ENCODE measurements around the gene MGAT5B. TPM values are rescaled to one million over a fixed set of nuclear protein-coding genes. Genes with fewer than 3 reads are reported as not detected.
"Not testable (repeated sequence)": the region's sequence is repeated elsewhere in the genome, so short reads cannot be mapped to it uniquely, and the experiment has no call there.

MGAT5B gene
- total RNA-seq, 1 donor from 2014 or later: 1.4 TPM

DNA sequence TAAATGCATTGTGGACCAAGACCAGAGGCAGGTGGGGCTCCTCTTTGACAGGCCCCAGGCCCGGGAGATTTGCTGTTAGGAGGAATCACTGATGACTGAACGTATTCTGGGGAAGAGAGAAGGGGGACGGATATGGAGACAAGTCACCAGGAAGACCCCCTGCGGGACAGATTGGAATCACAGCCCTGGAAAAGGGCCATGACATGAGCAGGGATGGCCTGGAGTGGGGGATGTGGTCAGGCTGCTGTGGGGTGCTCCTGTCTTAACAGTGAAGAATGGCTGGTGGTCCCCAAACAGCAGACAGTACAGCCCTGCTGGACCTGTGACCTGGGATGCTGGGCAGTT is 23.7 kb upstream of the MGAT5B start:
- DNase-seq (ENCODE audit: low spot score) (no peak), ATAC-seq (no peak)
- intact Hi-C loops (cut with DNase I): no loop called here

- DNase-seq (ENCODE audit: low spot score) (no peak), ATAC-seq (no peak)
- intact Hi-C loops (cut with DNase I): no loop called here
These were observed 23.4 kb upstream of the MGAT5B start for GRCh38 chr17:76844846-76845245.

DNA sequence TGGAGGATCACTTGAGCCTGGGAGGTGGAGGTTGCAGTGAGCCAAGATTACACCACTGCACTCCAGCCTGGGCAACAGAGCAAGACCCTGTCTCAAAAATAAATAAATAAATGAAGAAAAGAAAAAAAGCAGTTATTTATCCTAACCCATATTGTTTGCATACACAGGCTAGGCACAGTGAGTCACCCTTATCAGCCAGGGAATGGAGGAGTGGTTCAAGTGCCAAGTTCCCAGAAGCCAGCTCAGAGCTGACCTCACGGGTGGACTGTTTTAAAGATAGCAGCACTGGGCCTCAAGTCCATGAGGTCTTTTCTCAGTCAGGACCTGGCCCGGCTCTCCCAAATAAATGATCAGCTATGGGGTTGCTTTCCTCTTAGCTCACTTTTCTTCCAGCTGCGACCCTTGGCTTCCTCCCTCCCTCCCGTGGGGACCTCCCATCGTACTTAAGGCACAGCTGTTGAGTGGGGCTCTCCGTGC is 22.6 kb upstream of the MGAT5B start:
- DNase-seq (ENCODE audit: low spot score): no peak
- ATAC-seq: no peak
- intact Hi-C loops (cut with DNase I): no loop called here

- intact Hi-C loops (cut with DNase I): no loop called here
- ATAC-seq: no peak
- DNase-seq (ENCODE audit: low spot score): no peak
These were observed 21.2 kb upstream of the MGAT5B start for GRCh38 chr17:76847031-76847430.

- DNase-seq (ENCODE audit: low spot score) (no peak), ATAC-seq (no peak)
- intact Hi-C loops (cut with DNase I): no loop called here
These were observed 19.5 kb upstream of the MGAT5B start for GRCh38 chr17:76848670-76849069.

DNA sequence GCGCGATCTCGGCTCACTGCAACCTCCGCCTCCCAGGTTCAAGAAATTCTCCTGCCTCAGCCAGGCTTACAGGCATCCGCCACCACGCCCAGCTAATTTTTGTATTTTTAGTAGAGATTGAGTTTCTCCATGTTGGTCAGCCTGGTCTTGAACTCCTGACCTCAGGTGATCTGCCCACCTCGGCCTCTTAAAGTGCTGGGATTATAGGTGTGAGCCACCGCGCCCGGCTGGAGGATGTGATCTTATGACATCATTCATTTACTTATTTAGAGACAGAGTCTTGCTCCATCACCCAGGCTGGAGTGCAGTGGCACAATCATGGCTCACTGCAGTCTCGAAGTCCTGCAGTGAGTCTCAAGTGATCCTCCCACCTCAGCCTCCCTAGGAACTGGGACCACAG is 19.0 kb upstream of the MGAT5B start:
- intact Hi-C loops (cut with DNase I); ATAC-seq; DNase-seq (ENCODE audit: low spot score): not testable (repeated sequence)

- DNase-seq (ENCODE audit: low spot score) (no peak), ATAC-seq (no peak)
- intact Hi-C loops (cut with DNase I): no loop called here
These were observed 15.4 kb upstream of the MGAT5B start for GRCh38 chr17:76852843-76853242.

GRCh38 chr17:76855105-76855504 is 13.1 kb upstream of the MGAT5B start:
- ATAC-seq (no peak), DNase-seq (ENCODE audit: low spot score) (no peak)
- intact Hi-C loops (cut with DNase I): no loop called here

DNA sequence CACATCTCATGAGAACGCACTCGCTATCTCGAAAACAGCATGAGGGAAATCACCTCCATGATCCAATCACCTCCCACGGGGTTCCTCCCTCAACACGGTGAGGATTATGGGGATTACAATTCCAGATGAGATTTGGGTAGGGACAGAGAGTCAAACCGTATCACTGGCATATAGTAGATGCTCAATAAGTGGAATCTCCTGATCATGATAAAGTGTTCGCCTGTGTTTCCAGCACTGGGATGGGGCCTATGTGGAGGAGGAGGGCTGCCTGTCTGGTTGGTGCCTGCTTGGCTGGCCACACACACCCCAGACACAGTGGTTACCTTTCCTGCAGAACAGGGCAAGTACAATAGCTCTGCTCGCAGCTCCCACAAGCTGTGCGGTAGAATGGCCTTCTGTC is 6.1 kb upstream of the MGAT5B start:
- no peak for ATAC-seq
- no peak for DNase-seq (ENCODE audit: low spot score)
- intact Hi-C loops (cut with DNase I): loop anchor here (10.0 kb wide), 1 partner anchor 383 kb away; no protein-coding TSS in a partner anchor

- DNase-seq (ENCODE audit: low spot score): no peak
- intact Hi-C loops (cut with DNase I): loop anchor here (10.0 kb wide), 1 partner anchor 382 kb away; no protein-coding TSS in a partner anchor
- no peak for ATAC-seq
These were observed 5.7 kb upstream of the MGAT5B start for GRCh38 chr17:76862494-76862893.

GRCh38 chr17:76864024-76864423 is 4.2 kb upstream of the MGAT5B start:
- intact Hi-C loops (cut with DNase I): loop anchor here (10.0 kb wide), 1 partner anchor 381 kb away; no protein-coding TSS in a partner anchor
- ATAC-seq (no peak), DNase-seq (ENCODE audit: low spot score) (no peak)

- ATAC-seq: no peak
These were observed 3.0 kb upstream of the MGAT5B start for GRCh38 chr17:76865174-76865573.

DNA sequence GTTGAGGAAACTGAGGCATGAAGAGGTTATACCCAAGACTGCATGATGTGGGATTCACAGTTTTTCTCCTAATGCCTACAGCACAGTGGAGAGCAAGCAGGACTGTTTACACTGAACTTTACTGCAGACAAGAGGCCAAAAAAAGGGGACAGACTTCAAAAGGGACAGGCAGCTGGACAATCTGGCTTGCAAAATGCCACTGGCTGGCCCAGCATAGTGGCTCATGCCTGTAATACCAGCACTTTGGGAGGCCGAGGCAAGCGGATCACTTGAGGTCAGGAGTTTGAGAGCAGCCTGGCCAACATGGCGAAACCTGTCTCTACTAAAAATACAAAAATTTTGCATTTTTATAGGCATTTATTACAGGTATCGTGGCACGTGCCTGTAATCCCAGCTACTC is 2.0 kb upstream of the MGAT5B start:
- DNase-seq (ENCODE audit: low spot score) (no peak), ATAC-seq (no peak)
- intact Hi-C loops (cut with DNase I): loop anchor here (10.0 kb wide), 1 partner anchor 379 kb away; no protein-coding TSS in a partner anchor

More at GRCh38 chr17:76865174-76865573, 3.0 kb upstream of the MGAT5B start:
- no peak for DNase-seq (ENCODE audit: low spot score)
- intact Hi-C loops (cut with DNase I): loop anchor here (10.0 kb wide), 1 partner anchor 380 kb away; no protein-coding TSS in a partner anchor

DNA sequence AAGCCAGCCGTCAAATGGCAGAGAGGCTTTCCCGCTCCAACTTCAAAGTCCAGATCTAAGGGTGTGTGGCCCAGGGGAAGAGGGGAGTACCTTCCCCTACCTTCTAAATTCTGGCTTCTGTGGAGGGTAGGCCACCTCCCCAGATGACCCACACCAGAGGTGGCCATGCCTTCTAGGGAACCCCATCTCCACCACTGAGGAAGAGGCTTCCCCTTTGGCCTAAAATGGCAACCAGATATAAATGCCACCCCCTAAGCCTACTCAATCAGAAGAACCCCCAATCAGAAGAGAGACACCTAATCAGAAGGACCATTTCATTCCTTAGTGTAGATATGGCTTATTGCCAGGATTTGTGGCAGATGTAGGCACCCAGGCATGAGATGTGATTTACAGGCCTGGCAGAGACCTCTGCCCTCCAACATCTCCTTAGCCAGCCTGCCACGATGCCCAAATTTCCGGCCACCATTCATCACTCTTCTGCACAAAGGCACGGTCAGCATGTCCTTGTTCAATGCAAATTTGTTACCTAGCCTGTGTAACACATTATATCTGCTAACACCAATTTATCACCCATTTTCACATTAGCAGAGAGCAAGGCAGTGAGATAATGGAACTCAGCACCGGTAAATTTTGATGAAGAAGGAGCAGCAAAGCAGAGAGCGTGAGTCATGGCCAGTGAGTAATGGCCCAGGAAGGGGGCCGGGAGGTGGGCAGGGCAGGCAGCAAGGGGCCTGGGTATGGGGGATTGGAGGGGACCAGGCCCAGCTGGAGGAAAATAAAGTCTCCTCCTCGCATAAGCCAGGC is 1.2 kb upstream of the MGAT5B start:
- intact Hi-C loops (cut with DNase I): loop anchor here (10.0 kb wide), 1 partner anchor 378 kb away; no protein-coding TSS in a partner anchor
- ATAC-seq (no peak), DNase-seq (ENCODE audit: low spot score) (no peak)

- ATAC-seq (peak; percentile 25), DNase-seq (ENCODE audit: low spot score) (no peak)
- intact Hi-C loops (cut with DNase I): loop anchor here (10.0 kb wide), 1 partner anchor 377 kb away; no protein-coding TSS in a partner anchor
These were observed 527 bp upstream of the MGAT5B start for GRCh38 chr17:76867578-76868175.

- intact Hi-C loops (cut with DNase I): loop anchor here (10.0 kb wide), 1 partner anchor 376 kb away; no protein-coding TSS in a partner anchor
- ATAC-seq: no peak
- no peak for DNase-seq (ENCODE audit: low spot score)
These were observed 678 bp downstream of the MGAT5B start for GRCh38 chr17:76868669-76869495.

DNA sequence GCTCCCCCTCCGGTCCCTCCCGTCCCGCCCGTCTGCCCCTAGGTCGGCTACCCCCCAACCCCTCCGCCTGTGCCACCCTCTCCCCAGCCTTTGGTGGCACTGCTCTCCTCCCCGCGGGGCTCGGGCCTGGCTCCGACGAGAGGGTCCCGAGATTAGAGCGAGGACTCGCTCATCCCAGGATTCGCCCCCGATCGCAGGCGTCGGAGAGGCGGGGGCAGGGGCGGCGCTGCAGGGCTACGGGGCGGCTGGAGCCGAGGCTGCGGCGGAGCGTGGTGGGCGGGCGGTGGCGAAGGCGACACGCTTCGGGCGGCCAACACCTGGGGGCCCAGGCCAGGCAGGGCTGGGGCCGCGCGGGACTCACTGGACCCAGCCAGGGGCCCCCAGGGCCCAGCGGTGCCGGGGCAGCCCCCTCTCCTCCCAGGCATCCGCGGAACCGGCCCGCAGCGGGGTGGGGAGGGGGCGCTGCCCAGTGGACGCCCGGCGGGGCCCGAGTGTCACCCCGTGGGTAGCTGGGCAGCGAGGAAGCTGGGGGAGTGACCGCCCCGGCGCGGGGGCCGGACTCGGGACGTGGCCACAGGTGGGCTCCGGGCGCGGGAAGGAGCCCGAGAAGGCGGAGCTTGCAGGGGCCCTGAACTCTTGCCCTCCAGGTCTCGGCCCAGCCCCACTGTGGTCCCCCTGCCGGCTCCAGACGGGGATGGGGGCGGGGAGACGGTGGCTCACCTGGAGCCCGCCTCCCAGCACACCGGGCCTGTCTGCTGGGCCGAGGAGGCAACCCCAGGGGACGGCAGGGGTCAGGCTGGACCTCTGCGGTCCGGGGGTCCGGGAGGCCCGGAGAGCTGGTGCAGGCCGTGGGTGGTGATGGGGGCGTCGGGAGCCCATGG is 1.5 kb downstream of the MGAT5B start:
- intact Hi-C loops (cut with DNase I): loop anchor here (10.0 kb wide), 1 partner anchor 375 kb away; no protein-coding TSS in a partner anchor

GRCh38 chr17:76870377-76870714 is 2.1 kb downstream of the MGAT5B start:
- intact Hi-C loops (cut with DNase I): no loop called here
- DNase-seq (ENCODE audit: low spot score) (no peak), ATAC-seq (no peak)

More for the DNA sequence above, 1.5 kb downstream of the MGAT5B start:
- no peak for ATAC-seq
- DNase-seq (ENCODE audit: low spot score): no peak
